Measurements from ENCODE around the gene NIPA2.

Gene NIPA2

GRCh38 chr15:22883196-22883595, 44.7 kb downstream of the NIPA2 start:
- Histone ChIP-seq H3K4me3 (no peak overlapping the region), H3K27me3 (no peaks in the 10 kb centered on the region), H3K9me3 (replicated peaks in 1 of 11) (peaks cover 0 to 3% (median under 1%) of the 10 kb centered on the region in 11 experiments; a peak in 9 of 22 replicates), H4K20me1 (peaks cover 0 to 51% (median 0%) of the 10 kb centered on the region in 11 experiments; a peak in 8 of 22 replicates), H3K4me2 (no peak overlapping the region), H3K27ac (no peak overlapping the region), H3K4me1 (no peaks in the 10 kb centered on the region), H3K36me3 (peaks cover 67 to 94% (median 86%) of the 10 kb centered on the region in 11 experiments), H3K9ac (no peak overlapping the region)
- no peak for TF ChIP-seq Cebpa-rat (IDR thresholded peaks at IDR 0.05)

- no peaks in the 10 kb centered on the region for H3K27me3 ChIP-seq
- H3K4me2 ChIP-seq, result no peak overlapping the region
- no peak overlapping the region for H3K4me3 ChIP-seq
- no peak for TF ChIP-seq Cebpa-rat (IDR thresholded peaks at IDR 0.05)
- H3K36me3 ChIP-seq, result peaks cover 67 to 94% (median 86%) of the 10 kb centered on the region in 11 experiments
- no peak overlapping the region for H3K27ac ChIP-seq
- H3K4me1 ChIP-seq, result no peaks in the 10 kb centered on the region
- H4K20me1 ChIP-seq, result peaks cover 0 to 54% (median 0%) of the 10 kb centered on the region in 11 experiments; a peak in 10 of 22 replicates
- H3K9ac ChIP-seq, result no peak overlapping the region
- no peaks in the 10 kb centered on the region for H3K9me3 ChIP-seq (replicated peaks in 1 of 11)
Measured at GRCh38 chr15:22884344-22884743, 45.9 kb downstream of the NIPA2 start.

GRCh38 chr15:22885120-22885519, 46.7 kb downstream of the NIPA2 start:
- H3K27ac ChIP-seq, result no peak overlapping the region
- no peak for TF ChIP-seq Cebpa-rat (IDR thresholded peaks at IDR 0.05)
- H3K36me3 ChIP-seq, result peaks cover 69 to 97% (median 89%) of the 10 kb centered on the region in 11 experiments
- peaks cover 0 to 57% (median 0%) of the 10 kb centered on the region in 11 experiments; a peak in 10 of 22 replicates for H4K20me1 ChIP-seq
- H3K9ac ChIP-seq, result no peak overlapping the region
- no peak overlapping the region for H3K4me3 ChIP-seq
- no peaks in the 10 kb centered on the region for H3K27me3 ChIP-seq
- no peaks in the 10 kb centered on the region for H3K9me3 ChIP-seq (replicated peaks in 1 of 11)
- no peaks in the 10 kb centered on the region for H3K4me1 ChIP-seq
- no peak overlapping the region for H3K4me2 ChIP-seq

GRCh38 chr15:22887157-22887951, 48.9 kb downstream of the NIPA2 start:
- Histone ChIP-seq H3K4me3 (no peak overlapping the region), H3K4me2 (no peak overlapping the region), H3K9ac (no peak overlapping the region), H3K27ac (no peak overlapping the region), H3K4me1 (no peaks in the 10 kb centered on the region), H4K20me1 (peaks cover 0 to 50% (median 0%) of the 10 kb centered on the region in 11 experiments; a peak in 9 of 22 replicates), H3K9me3 (replicated peaks in 1 of 11) (no peaks in the 10 kb centered on the region), H3K27me3 (no peaks in the 10 kb centered on the region), H3K36me3 (peaks cover 61 to 97% (median 89%) of the 10 kb centered on the region in 11 experiments)
- TF ChIP-seq Cebpa-rat (IDR thresholded peaks at IDR 0.05), result no peak

- no peak overlapping the region for H3K27ac ChIP-seq
- no peak overlapping the region for H3K4me3 ChIP-seq
- no peaks in the 10 kb centered on the region for H3K4me1 ChIP-seq
- H3K4me2 ChIP-seq, result no peak overlapping the region
- peaks cover 61 to 97% (median 89%) of the 10 kb centered on the region in 11 experiments for H3K36me3 ChIP-seq
- H3K27me3 ChIP-seq, result no peaks in the 10 kb centered on the region
- TF ChIP-seq Cebpa-rat (IDR thresholded peaks at IDR 0.05), result peak in 1 of 11 experiments; percentile 38; a peak in 1 of 22 replicates
- H3K9me3 ChIP-seq (replicated peaks in 1 of 11), result no peaks in the 10 kb centered on the region
- H4K20me1 ChIP-seq, result peaks cover 0 to 58% (median 0%) of the 10 kb centered on the region in 11 experiments; a peak in 9 of 22 replicates
- no peak overlapping the region for H3K9ac ChIP-seq
Measured at GRCh38 chr15:22888120-22888859, 49.8 kb downstream of the NIPA2 start.

GRCh38 chr15:22889146-22889818, 50.8 kb downstream of the NIPA2 start:
- H3K9ac ChIP-seq, result no peak overlapping the region
- no peak overlapping the region for H3K4me2 ChIP-seq
- no peak overlapping the region for H3K27ac ChIP-seq
- no peaks in the 10 kb centered on the region for H3K27me3 ChIP-seq
- H3K4me1 ChIP-seq, result no peaks in the 10 kb centered on the region
- peaks cover 71 to 97% (median 93%) of the 10 kb centered on the region in 11 experiments for H3K36me3 ChIP-seq
- no peak overlapping the region for H3K4me3 ChIP-seq
- no peak for TF ChIP-seq Cebpa-rat (IDR thresholded peaks at IDR 0.05)
- H4K20me1 ChIP-seq, result peaks cover 0 to 61% (median 0%) of the 10 kb centered on the region in 11 experiments; a peak in 10 of 22 replicates
- H3K9me3 ChIP-seq (replicated peaks in 1 of 11), result no peaks in the 10 kb centered on the region

GRCh38 chr15:22890296-22890695, 51.8 kb downstream of the NIPA2 start:
- H3K4me1 ChIP-seq, result no peaks in the 10 kb centered on the region
- no peak overlapping the region for H3K27ac ChIP-seq
- H3K36me3 ChIP-seq, result peaks cover 71 to 94% (median 90%) of the 10 kb centered on the region in 11 experiments
- H3K27me3 ChIP-seq, result no peaks in the 10 kb centered on the region
- TF ChIP-seq Cebpa-rat (IDR thresholded peaks at IDR 0.05), result no peak
- H3K9ac ChIP-seq, result no peak overlapping the region
- H3K9me3 ChIP-seq (replicated peaks in 1 of 11), result no peaks in the 10 kb centered on the region
- no peak overlapping the region for H3K4me3 ChIP-seq
- peaks cover 0 to 57% (median 0%) of the 10 kb centered on the region in 11 experiments; a peak in 10 of 22 replicates for H4K20me1 ChIP-seq
- H3K4me2 ChIP-seq, result no peak overlapping the region

GRCh38 chr15:22891426-22892210, 53.2 kb downstream of the NIPA2 start:
- H3K27me3 ChIP-seq, result no peaks in the 10 kb centered on the region
- no peak overlapping the region for H3K4me3 ChIP-seq
- H3K4me2 ChIP-seq, result no peak overlapping the region
- peaks cover 0 to 68% (median 0%) of the 10 kb centered on the region in 11 experiments; a peak in 11 of 22 replicates for H4K20me1 ChIP-seq
- H3K36me3 ChIP-seq, result peaks cover 76 to 94% (median 93%) of the 10 kb centered on the region in 11 experiments
- H3K27ac ChIP-seq, result no peak overlapping the region
- H3K9me3 ChIP-seq (replicated peaks in 1 of 11), result no peaks in the 10 kb centered on the region
- H3K9ac ChIP-seq, result no peak overlapping the region
- TF ChIP-seq Cebpa-rat (IDR thresholded peaks at IDR 0.05), result no peak
- H3K4me1 ChIP-seq, result peaks cover 0 to 7% (median 0%) of the 10 kb centered on the region in 10 experiments; a peak in 2 of 20 replicates
